CD4-positive, alpha-beta T cell treated with Interleukin-4 for 1 hour (primary cell): ENCODE results near the gene THAP11.
A peak's percentile ranks its signal among the peaks of the same experiment; 100 is the strongest.
"Not testable (repeated sequence)": the region's sequence is repeated elsewhere in the genome, so short reads cannot be mapped to it uniquely, and the experiment has no call there.

Source experiments
- DNase-seq, 2 donors: peaks; one replicate each; pipeline ENCODE4 v3.0.0-alpha.2; 2020 to 2022

Gene THAP11

DNA sequence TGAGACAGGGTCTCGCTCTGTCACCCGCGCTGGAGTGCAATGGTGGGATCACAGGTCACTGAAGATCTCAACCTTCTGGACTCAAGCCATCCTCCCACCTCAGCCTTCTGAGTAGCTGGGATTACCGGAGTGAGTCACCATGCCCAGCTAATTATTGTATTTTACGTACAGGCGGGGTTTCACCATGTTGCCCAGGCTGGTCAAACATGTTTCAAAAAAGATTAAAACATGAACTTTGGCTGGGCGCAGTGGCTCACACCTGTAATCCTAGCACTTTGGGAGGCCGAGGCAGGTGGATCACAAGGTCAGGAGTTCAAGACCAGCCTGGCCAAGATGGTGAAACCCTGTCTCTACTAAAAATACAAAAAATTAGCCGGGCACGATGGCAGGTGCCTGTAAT lies 4.9 kb upstream of the THAP11 start:
- DNase-seq, result not testable (repeated sequence)

DNA sequence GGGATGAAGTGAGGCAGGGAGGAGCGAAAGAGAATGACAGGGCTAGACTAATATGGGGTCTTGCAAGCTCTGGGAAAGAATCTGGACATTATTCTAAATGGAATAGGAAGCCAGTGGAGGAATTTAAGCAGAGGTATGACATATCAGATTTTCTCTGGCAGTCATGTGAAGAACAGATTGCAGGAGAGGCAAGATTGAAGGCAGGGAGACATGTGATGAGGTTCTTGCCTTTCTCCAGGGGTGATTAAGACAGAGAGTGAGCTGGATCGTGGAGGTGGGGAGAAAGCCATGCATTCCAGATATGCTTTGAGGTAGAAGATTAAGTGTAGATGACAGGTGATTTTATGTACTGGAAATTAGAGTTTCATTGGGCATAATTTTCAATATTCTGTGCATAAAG lies 4.3 kb upstream of the THAP11 start:
- DNase-seq, result no peak

DNA sequence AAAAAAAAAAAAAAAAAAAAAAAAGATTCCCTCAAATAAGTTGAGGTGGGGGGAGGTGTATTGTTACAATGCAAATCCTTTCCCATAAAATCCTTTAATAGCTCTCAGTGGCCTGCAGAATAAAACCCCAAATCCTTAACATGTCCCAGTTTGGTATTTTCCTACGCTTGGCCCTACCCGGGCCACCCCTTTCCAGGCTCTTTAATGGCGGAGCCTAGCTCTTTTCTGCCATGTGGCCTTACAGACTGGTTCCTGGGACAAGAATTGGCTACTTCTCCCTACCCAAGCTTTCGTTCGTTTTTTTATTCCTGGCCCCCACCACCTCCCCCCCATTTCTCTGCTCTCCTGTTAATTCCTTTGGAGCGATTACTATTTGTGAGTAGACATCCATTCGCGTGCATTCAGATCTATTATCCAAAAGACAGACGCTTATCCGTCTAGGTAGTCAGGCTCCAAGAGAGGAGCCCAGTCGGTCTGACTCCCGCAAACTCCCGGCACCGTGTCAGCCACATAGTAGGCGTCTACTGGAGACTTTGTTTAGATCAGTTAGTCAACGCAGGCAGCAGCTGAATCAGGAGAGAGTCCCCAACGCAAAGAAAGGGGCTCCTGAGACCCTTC lies 813 bp upstream of the THAP11 start:
- DNase-seq, result no peak

DNA sequence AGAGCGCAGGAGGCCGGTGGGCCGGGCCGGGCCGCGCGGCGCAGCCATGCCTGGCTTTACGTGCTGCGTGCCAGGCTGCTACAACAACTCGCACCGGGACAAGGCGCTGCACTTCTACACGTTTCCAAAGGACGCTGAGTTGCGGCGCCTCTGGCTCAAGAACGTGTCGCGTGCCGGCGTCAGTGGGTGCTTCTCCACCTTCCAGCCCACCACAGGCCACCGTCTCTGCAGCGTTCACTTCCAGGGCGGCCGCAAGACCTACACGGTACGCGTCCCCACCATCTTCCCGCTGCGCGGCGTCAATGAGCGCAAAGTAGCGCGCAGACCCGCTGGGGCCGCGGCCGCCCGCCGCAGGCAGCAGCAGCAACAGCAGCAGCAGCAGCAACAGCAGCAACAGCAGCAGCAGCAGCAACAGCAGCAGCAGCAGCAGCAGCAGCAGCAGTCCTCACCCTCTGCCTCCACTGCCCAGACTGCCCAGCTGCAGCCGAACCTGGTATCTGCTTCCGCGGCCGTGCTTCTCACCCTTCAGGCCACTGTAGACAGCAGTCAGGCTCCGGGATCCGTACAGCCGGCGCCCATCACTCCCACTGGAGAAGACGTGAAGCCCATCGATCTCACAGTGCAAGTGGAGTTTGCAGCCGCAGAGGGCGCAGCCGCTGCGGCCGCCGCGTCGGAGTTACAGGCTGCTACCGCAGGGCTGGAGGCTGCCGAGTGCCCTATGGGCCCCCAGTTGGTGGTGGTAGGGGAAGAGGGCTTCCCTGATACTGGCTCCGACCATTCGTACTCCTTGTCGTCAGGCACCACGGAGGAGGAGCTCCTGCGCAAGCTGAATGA lies 606 bp downstream of the THAP11 start:
- DNase-seq, result peak; percentile 60 to 72

DNA sequence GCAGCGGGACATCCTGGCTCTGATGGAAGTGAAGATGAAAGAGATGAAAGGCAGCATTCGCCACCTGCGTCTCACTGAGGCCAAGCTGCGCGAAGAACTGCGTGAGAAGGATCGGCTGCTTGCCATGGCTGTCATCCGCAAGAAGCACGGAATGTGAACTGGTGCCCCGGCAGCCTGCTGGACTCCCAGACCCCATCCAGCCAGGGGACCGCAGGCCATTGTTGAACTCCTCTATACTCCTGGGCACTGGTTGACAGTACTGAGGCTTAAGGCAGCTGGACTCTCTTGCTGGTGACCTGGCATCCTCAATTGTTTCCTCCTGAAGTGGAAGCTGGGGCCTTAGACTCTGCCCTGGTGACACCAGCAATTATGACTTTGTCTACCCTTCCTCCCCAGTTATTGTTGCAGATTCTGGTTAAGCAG lies 1.2 kb downstream of the THAP11 start:
- DNase-seq, result no peak

DNA sequence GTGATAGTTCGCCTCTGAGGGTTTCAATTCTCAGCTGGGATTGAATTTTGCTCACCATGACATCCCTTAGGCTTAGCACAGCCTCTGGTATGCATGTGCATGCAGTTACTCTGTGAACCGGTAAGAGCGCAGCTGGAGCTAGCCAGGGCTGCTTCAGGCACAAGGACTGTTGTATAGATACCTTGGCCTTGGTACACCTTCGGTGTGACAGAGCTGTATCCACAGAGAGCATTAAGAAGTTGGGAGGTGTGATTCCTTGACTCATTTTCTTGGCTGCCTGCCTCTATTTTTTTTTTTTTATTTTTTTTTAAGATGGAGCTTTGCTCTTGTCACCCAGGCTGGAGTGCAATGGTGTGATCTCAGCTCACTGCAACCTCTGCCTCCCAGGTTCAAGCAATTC lies 2.4 kb downstream of the THAP11 start:
- DNase-seq, result no peak

DNA sequence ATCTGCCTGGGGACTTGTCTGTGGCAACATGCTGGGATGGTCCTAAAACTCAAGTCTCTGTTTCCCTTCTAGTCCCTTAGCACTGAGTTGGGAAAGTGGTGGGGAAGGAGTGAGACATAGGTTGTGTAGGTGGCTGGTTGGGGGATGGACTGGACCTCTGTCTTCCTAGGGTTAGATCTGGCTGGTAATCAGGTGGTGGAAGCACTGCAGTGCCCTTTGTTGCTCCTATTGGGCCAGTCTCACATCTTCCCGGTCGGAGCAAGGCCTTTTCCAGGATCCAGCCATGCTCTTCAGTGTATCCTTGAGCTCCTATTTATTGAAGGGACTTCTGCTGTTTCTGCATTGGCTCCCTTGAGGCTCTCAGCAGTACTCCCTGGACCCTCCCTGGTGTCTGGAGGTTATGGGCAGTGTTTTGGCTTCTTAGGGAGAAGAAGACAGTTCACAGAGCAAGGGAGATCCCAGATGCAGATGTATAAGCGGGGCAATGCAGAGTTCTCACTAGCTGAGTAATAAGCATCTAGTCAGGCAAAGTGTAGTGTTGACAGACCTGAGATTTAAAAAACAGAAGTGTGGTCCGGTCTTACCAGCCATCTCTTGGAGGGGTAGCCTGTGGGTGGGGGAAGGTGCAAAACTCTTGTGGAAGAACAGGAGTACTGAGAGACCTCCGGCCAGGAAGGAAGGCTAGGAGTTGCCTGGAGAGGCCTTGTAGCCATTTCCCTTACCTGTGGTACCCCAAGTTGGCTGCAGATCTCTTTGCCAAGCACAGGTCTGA lies 3.4 kb downstream of the THAP11 start:
- no peak for DNase-seq

DNA sequence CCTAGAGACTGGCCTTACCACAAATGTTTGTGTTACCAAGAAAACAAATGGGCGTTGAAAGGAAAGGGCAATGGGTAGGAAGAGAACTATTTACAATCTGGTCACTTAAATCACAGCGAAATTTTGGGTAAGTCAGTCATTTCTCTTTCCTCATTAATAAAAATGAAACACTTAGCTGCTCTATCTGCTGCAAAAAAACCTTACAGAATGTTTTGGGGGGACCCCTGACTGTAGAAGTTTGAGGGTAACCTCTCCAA lies 3.9 kb downstream of the THAP11 start:
- DNase-seq, result no peak

DNA sequence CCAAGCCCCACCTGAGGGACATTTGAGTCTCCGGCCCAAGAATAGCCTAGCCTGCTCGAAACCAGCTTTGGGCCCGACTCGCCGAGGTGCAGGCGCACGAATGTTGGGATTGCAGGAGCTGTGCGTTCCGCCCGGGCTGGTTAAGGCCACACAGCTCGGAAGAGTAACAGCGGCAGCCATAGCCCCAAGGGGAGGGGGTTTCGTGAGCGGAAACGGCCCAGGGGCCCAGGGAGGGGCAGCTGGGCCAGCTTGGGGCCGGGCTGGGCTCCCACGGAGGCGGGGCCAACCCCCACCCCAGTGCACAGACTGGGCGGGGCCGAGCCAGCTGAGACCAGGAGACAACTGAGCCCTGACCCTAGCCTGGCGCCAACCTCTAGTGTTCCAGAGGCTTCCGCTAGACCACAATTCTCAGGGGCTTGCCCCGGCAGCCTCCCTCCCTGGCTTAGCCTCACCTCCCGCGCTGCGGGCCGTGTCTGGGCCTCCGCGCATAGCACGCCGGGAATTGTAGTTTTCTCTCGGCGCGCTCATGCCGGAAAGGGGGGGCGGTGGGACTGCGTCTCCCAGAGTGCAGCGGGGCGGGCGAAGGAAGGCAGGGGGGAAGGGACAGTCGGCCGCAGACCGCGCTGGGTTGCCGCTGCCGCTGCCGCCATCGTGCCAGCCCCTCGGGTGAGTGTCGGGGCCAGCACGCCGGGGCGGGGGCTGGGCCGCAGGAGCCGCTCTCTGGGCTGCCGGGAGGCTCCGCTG lies 4.4 kb downstream of the THAP11 start, which contains the start of gene NUTF2:
TSS of gene NUTF2 (plus strand) at position 614 of the 744 bp plus-strand sequence. CDS start 18,198 bp downstream, outside the sequence.
- peak; percentile 95 to 96 for DNase-seq

DNA sequence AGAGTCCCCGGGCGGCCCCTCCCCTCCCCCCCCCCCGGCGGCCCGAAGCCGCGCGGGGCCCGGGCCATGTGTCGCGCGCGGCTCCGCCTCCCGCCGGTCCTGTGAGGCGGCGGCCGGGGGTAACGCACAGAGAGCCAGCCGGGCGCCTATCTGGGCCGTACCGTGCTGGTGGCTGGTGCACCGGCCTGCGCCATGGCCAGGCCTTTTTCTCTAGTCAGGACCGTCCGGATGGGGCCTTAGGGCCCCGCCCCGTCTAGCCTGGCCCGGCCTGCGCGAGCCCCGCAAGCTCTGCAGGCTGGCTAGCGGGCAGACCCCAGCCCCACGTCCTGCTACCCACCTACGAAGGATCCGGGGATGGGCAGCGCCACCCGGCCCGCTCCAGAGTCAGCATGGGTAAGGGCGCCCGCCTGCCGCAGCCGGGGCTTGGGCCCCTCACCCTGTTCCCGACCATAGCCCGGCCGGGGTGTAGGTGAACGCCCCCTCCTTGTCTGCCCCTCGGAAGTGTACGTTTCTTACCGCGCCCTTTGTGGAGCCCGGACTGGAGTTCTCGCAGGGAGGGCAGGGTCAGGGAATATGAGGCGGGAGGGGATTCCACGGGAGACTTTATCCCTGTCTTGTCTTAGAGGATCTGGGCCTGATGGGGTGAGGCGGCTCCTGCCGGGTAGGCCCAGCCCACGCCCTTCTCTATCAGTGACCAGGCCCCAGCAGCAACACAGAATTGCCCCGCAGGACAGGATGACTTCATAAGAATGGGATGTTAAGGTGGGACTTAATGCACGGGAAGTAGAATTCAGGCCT lies 5.1 kb downstream of the THAP11 start, which contains the start of gene CENPT:
TSS of gene CENPT (minus strand) at position 630 of the 798 bp plus-strand sequence. CDS start 13,834 bp downstream, outside the sequence.
- no peak for DNase-seq

DNA sequence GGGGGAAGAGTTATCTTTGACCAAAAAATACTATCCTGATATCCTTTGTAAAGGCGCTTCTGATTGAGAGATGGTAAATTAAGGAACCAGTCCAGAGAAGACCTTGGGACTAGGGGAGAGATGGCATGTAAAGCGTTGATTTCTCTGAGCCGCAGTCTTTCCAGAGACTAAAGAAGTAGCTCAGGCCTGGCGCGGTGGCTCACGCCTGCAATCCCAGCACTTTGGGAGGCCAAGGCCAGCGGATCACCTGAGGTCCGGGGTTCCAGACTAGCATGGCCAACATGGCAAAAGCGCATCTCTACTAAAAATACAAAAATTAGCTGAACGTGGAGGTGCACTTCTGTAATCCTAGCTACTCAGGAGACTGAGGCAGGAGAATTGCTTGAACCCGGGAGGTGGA lies 6.0 kb downstream of the THAP11 start:
- DNase-seq, result no peak

DNA sequence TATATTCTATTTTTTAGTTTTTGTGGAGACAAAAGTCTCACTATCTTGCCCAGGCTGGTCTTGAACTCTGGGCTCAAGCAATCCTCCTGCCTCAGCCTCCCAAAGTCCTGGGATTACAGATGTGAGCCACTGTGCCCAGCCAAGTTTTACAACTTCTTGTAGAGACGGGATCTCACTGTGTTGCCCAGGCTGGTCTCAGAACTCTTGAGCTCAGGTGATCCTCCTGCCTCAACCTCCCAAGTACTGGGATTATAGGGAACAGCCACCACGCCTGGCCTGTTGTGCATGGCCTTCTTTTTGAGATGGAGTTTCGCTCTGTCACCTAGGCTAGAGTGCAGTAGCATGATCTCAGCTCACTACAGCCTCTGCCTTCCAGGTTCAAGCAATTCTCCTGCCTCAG lies 11.6 kb downstream of the THAP11 start:
- DNase-seq, result no peak

DNA sequence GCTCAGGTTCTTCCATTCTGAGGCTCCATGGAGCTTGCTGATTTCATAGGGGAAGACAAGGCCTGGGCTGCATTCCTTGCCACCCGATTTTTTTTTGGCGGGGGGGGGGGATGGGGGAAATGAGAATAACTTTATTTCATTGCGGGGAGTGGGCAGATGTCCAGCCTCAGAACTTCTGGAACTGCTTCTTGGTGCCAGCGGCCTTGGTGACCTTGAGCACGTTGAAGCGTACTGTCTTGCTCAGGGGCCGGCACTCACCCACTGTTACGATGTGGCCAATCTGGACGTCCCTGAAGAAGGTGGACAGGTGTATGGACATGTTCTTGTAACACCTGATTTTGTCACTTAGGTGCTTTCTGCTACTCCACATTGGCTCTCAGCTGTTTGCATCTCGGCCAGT lies 13.7 kb downstream of the THAP11 start:
- DNase-seq, result no peak

DNA sequence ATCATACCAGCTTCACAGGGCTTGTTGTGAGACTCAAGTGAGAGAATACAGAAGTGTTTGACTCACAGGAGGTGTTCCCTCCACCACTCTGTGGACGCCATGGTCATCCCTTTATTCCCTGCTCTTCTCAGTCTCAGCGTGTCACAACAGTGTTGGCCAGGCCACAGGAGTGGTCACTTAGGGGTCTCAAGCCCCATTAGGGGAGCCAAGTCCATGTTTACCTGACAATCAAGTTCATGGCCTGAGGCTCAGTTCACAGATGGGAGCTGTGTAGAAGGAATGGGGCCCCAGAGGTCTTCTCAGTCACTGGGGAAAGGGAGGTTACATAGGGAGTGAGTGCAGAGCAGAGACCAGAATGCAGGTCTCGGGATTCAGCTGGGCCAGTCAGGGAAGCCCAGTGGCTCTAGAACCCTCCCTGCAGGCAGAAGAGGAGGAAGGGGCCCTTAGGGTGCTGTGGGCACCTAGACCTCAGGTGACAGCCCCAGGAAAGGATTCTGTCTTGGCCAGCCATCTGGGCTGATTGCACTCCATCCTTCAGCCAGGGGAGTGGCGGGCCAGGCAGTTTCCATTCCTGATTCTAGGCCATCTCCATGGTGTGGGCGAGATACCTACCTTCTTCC lies 14.9 kb downstream of the THAP11 start:
- DNase-seq, result no peak

DNA sequence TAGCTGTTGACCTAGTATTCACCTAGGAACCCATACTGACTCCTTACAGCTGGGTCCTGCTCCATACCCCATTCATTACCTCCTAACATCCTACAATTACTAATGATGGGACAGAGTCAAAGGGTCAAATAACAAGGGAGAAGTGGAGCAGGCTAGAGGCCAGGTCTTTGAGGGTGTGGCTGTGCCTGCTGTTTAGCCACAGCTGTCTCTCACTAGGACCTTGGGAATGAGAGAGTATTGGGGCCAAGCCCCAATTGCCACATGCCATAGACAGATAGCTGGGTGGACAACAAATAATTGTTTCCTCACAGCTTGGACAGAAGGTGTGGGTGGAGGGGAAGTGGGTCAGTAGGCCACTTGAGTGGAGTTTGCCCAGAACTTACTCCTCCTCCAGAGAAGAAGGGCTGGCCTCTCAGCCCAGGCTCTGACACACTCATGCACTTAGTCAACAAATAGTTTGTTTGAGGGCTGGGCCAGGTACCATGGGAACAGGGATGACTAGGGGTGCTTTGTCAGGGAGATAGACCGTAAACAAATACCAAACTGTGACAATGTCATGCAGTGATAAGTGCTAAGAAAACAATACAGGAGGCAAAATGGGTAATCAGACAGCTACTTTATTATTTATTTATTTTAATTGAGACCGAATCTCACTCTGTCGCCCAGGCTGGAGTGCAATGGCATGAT lies 15.6 kb downstream of the THAP11 start:
- DNase-seq, result peak; percentile 41 to 54

DNA sequence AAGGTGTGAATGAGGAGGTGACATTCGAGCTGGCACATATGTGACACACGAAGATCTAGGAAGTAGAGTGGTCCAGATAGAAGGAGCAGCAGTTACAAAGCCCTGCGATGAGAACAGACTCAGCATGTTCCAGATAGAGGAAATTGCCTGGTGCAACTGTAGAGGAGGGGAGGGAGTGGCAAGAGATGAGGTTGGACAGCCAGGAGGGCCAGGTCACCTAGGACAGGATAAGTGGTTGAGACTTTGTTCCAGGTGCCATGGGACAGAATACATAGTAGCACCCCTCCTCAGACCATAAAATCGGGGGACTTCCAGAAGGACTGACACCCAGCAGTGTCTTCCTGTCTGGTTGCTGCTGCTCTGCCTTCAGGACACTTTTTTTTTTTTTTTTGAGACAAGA lies 16.4 kb downstream of the THAP11 start:
- no peak for DNase-seq

DNA sequence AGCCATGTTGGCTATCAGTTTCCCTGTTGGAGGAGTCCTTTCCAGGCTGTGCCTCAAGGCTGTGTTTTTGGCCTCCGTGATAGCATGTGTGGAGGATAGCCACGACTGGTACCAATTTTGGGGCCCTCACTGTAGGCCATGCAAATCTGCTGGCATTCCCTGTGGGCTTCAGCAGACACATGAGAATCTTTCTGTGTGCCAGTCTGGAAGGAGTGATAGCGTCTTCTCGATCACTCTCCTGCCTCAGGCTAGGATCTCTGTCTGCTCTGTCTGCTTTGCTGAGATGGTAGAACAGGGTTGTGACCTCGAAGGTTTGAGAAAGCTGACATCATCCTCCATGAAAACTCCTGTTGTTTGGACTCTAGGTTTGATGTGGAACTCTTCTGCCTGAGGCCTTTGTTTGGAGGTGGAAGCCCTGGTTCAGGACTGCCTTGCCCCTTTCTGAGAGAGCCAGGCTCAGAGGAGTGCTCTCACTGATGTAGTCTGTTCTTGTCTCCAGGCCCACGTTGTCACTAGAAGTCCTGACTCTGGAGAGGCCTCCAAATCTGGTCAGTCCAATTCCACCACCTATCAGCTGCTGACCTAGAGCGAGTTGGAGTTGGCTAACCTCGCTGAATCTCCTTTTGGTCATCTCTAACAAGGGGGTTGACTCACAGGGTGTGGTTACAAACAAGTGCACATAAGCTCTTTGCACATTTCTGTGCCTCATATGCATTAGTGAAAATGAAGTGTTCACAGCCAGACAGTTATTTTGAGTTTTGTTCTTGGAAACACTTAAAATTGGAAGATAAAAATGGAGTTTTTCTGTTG lies 18.7 kb downstream of the THAP11 start:
- no peak for DNase-seq

DNA sequence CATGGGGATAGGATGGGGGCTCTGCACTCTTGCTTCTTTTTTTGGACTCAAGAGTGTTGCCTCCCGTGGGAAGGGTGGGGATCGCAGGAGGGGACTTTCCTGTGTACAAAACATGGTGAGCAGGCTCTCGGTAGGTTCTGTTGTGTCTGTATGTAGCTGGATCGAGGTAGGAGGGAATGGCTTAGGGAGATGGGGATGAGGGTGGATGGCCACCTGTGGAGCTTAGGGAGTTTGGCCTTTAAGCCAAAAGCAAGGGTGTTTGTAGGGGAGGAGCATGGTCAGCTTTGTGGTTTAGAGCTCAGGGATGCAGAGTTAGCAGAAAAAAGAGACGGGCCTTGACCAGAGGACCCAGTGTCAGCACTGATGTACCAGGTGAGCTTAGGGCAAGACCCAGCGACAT lies 19.8 kb downstream of the THAP11 start:
- no peak for DNase-seq

DNA sequence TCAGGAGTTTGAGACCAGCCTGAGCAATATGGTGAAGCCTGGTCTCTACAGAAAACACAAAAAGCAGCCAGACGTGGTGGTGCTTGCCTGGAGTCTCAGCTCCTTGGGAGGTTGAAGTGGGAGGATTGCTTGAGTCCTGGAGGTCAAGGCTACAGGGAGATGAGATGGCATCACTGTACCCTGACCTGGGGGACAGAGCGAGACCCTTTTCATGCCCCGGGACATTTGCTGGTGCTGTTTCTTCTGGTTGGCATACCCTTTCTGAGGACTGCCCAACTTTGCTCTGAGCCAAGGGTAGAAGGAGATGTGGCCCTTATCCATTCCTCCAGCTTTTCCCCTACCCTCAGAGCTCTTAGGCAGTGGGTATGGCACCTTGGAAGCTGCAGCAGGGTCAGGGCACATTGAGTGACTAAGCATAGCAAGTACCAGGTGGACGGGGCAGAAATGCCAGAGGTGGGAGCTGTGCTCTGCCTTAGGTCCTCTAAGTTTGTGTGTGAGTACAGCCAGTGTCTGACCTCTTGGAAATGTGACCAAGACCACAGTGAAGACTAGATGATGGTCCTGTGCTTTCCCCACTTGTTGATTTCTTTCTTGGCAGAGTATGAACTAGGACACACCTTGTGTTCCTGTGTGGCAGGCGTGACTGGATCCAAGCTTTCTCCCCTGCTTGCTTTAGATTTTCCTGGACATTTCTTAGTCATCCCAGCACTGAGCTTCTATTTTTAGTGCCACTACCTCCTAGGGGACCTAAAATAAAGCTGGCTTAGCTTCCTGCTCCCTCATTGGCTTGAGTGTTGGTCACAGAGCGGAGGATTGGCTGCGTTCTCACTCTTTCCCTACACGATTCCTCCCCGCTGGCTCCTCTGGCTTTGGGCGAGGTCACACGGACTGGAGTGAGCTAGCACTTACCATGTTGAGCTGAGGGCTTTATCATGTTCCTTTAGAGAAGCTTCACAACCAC lies 20.8 kb downstream of the THAP11 start:
- no peak for DNase-seq
